HG02840 (cell line): ENCODE results near the gene NUP133.
"Not testable (repeated sequence)": the region's sequence is repeated elsewhere in the genome, so short reads cannot be mapped to it uniquely, and the experiment has no call there.

ENCODE experiments used
- ATAC-seq: cut with Tn5 transposase; IDR thresholded peaks from one replicate; pipeline ENCODE4 v1.9.1; 2021; ENCODE audit warnings: mild to moderate bottlenecking, moderate library complexity, moderate number of reproducible peaks; ENCODE audit not compliant: unreplicated experiment, low FRiP score

The NUP133 gene

GRCh38 chr1:229425564-229426159 lies 82.5 kb downstream of the NUP133 start:
- no peak for ATAC-seq

GRCh38 chr1:229420765-229421164 lies 87.4 kb downstream of the NUP133 start:
- no peak for ATAC-seq

GRCh38 chr1:229420224-229420623 lies 87.9 kb downstream of the NUP133 start:
- ATAC-seq: no peak

- not testable (repeated sequence) for ATAC-seq
Observed at GRCh38 chr1:229418586-229418985, 89.6 kb downstream of the NUP133 start.

GRCh38 chr1:229412810-229413209 lies 95.3 kb downstream of the NUP133 start:
- not testable (repeated sequence) for ATAC-seq

- no peak for ATAC-seq
Observed at GRCh38 chr1:229412056-229412455, 96.1 kb downstream of the NUP133 start.

- ATAC-seq: no peak
Observed at GRCh38 chr1:229411434-229412055, 96.6 kb downstream of the NUP133 start.

GRCh38 chr1:229410692-229411433 lies 97.3 kb downstream of the NUP133 start:
- ATAC-seq: no peak

- ATAC-seq: no peak
Observed at GRCh38 chr1:229410370-229410691, 97.8 kb downstream of the NUP133 start.

GRCh38 chr1:229409616-229410369 lies 98.3 kb downstream of the NUP133 start:
- no peak for ATAC-seq

GRCh38 chr1:229408458-229409037 lies 99.6 kb downstream of the NUP133 start:
- no peak for ATAC-seq

GRCh38 chr1:229407206-229408026 lies 100.7 kb downstream of the NUP133 start:
- no peak for ATAC-seq

- no peak for ATAC-seq
Observed at GRCh38 chr1:229406798-229407197, 101.3 kb downstream of the NUP133 start.

- ATAC-seq: no peak
Observed at GRCh38 chr1:229403573-229403972, 104.6 kb downstream of the NUP133 start.

- no peak for ATAC-seq
Observed at GRCh38 chr1:229402993-229403392, 105.1 kb downstream of the NUP133 start.

GRCh38 chr1:229402329-229402728 lies 105.8 kb downstream of the NUP133 start:
- not testable (repeated sequence) for ATAC-seq

GRCh38 chr1:229397762-229398161 lies 110.4 kb downstream of the NUP133 start:
- ATAC-seq: no peak

- no peak for ATAC-seq
Observed at GRCh38 chr1:229396585-229397206, 111.4 kb downstream of the NUP133 start.

GRCh38 chr1:229394517-229394916 lies 113.6 kb downstream of the NUP133 start:
- ATAC-seq: not testable (repeated sequence)
